ENCODE results near the gene KBTBD8. TPM values are rescaled to one million over a fixed set of nuclear protein-coding genes. Genes with fewer than 3 reads are reported as not detected.

The KBTBD8 gene
- total RNA-seq, 6 experiments from 2014 or later, result 0.50 to 2.2 (median 1.2) TPM

DNA sequence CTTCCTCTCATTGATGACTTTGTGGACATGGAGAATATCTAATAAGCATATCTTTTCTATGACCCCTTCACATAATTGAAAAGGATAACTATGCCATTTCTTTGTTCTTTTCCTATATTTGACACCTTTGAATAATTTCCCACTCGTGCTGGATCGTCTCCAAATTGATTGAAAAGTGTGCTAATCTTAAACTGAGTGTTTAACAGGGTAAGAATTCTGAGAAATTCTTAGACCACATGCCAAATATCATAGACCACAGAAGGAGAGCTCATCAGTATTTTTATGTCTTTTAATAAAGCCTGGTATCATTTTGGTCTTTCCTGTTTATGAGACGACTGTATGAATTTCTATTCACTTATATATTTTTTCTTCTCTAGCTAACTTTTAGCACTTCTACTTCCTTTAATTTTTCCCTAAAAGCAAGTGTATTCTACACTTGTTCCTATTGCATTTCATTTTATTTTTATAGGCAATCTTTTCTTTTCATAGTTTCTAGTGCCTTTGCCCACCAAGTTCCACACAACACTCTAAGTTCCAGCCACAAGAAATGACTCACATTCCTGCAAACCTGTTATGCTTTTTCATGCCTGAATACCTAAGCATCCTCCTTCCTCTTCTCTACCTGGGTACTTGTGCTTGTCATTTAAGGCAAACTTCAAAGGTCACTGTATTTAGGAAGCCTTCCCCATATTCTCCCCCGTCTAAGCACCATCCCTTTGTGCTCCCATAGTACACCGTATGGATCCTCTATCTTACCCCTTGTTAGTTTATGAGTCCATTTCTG is 30.1 kb downstream of the KBTBD8 start:
- Histone ChIP-seq H3K36me3 (no peaks in the 10 kb centered on the region), H3K4me1 (no peaks in the 10 kb centered on the region), H3K4me3 (no peak overlapping the region), H3K27me3 (no peaks in the 10 kb centered on the region), H3K27ac (no peak overlapping the region), H3K9me3 (no peaks in the 10 kb centered on the region)
- DNase-seq (no peak), ATAC-seq (no peak)
- TF ChIP-seq CTCF (IDR thresholded peaks at IDR 0.05), result no peak
- 55% methylated on average over 5 of the region's 5 CpGs for WGBS (ENCODE audit: insufficient coverage, low coverage, low lambda C conversion rate, missing lambda C conversion rate)
- intact Hi-C loops (cut with DNase I), result no loop called here

DNA sequence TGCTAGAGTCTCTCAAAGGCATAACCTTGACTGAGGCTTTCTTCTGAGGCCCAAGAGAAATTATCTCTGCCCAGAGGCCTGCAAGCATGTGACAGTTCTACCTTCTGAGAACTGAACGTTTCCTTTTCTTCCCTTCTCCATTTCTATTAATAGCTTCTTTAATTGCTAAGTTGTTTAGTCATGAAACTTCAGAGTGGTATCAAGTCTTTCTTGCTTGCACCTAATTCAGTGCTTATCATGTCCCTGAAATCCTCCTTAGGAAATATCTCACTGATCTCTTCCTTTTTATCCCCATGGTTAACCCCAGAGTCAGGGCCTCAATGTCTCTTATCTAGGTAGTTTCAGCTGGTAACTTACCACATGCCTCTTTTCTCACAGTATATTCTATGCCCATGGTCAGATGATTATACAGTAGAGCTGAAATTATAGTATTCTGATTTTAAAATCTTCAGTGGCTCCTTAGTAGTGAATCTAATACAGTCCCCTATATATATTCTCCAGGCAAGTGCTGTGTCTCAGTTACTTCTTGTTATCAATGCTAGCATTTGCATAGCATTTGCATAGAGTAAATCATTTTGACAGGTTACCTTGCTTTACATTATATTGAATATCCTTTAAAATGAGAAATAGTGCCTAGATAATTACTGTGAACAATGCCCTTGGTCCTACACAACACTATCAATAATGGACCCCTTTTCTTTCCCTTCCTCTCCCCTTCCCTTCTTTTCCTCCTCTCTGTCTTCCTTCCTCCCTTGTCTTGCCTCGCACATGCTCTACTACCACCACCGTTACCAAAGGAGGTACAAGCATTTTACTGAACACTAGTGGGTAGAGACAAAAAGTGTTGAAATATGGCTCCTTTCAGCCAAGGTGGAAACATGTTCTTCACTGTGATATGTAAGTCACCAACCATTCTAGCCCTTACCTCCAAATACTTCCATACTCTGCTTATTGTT is 33.0 kb downstream of the KBTBD8 start:
- no peak overlapping the region for H3K27ac ChIP-seq

DNA sequence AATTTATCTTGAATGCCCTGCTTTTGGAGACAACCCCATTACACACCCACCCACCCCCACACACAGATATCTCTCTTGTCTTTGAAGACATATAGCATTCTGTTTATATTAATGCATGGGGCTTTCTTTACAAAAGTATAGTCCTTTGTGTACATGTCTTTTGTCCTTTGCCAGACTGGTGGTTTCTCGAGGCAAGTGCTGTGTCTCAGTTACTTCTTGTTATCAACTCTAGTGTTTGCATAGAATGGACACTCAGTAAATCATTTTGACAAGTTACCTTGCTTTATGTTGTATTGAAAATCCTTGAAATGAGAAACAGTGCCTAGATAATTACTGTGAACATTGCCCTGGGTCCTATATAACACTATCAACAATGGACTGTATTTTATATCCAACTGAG is 33.9 kb downstream of the KBTBD8 start:
- WGBS (ENCODE audit: insufficient coverage, low coverage, low lambda C conversion rate, missing lambda C conversion rate), result 36% methylated on average over 1 of the region's 1 CpG
- no peaks in the 10 kb centered on the region for H3K36me3 ChIP-seq
- DNase-seq (no peak), ATAC-seq (no peak)
- H3K4me1 ChIP-seq, result no peaks in the 10 kb centered on the region
- TF ChIP-seq CTCF (IDR thresholded peaks at IDR 0.05) (no peak), POLR2A (IDR thresholded peaks at IDR 0.05) (no peak)
- H3K9me3 ChIP-seq, result no peaks in the 10 kb centered on the region
- H3K27ac ChIP-seq, result no peak overlapping the region
- no peaks in the 10 kb centered on the region for H3K27me3 ChIP-seq
- no peak overlapping the region for H3K4me3 ChIP-seq
- intact Hi-C loops (cut with DNase I), result no loop called here

More for the DNA sequence above, 33.0 kb downstream of the KBTBD8 start:
- ATAC-seq (no peak), DNase-seq (no peak)
- H3K36me3 ChIP-seq, result no peaks in the 10 kb centered on the region
- no peak overlapping the region for H3K4me3 ChIP-seq
- H3K4me1 ChIP-seq, result no peaks in the 10 kb centered on the region
- TF ChIP-seq POLR2A (IDR thresholded peaks at IDR 0.05) (no peak), CTCF (IDR thresholded peaks at IDR 0.05) (no peak)
- 51% methylated on average over 3 of the region's 3 CpGs for WGBS (ENCODE audit: insufficient coverage, low coverage, low lambda C conversion rate, missing lambda C conversion rate)
- no peaks in the 10 kb centered on the region for H3K9me3 ChIP-seq
- intact Hi-C loops (cut with DNase I), result no loop called here
- H3K27me3 ChIP-seq, result no peaks in the 10 kb centered on the region

GRCh38 chr3:67033079-67033478 is 35.0 kb downstream of the KBTBD8 start:
- ATAC-seq, result no peak
- no peaks in the 10 kb centered on the region for H3K4me1 ChIP-seq
- intact Hi-C loops (cut with DNase I), result no loop called here
- no peaks in the 10 kb centered on the region for H3K36me3 ChIP-seq
- no peaks in the 10 kb centered on the region for H3K27me3 ChIP-seq
- H3K4me3 ChIP-seq, result no peak overlapping the region
- no peaks in the 10 kb centered on the region for H3K9me3 ChIP-seq
- H3K27ac ChIP-seq, result no peak overlapping the region
- no peak for TF ChIP-seq CTCF (IDR thresholded peaks at IDR 0.05)
- TF ChIP-seq POLR2A (IDR thresholded peaks at IDR 0.05), result no peak
- DNase-seq, result no peak
- WGBS (ENCODE audit: insufficient coverage, low coverage, low lambda C conversion rate, missing lambda C conversion rate), result 66% methylated on average over 2 of the region's 2 CpGs
